ENCODE results near the gene ARF4.

DNA sequence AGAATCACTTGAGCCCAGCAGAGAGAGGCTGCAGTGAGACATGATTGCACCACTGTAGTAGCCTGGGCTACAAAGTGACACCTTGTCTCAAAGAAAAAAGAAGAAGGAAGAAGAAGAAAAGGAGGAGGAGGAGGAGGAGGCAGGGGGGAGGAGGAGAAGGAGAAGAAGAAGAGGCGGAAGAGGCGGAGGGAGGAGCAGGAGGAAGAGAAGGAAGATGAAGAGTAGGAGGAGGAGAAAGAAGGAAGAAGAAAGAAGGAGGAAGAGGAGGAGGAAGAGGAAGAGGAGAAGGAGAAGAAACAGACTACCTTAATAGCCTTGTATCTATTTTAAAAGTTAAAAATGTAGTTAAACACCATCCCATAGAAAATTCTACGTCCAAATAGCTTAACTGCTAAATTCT lies 19.1 kb upstream of the ARF4 start:
- TF ChIP-seq POLR2A (IDR thresholded peaks at IDR 0.05), result no peak
- TF ChIP-seq, protein P1, sequence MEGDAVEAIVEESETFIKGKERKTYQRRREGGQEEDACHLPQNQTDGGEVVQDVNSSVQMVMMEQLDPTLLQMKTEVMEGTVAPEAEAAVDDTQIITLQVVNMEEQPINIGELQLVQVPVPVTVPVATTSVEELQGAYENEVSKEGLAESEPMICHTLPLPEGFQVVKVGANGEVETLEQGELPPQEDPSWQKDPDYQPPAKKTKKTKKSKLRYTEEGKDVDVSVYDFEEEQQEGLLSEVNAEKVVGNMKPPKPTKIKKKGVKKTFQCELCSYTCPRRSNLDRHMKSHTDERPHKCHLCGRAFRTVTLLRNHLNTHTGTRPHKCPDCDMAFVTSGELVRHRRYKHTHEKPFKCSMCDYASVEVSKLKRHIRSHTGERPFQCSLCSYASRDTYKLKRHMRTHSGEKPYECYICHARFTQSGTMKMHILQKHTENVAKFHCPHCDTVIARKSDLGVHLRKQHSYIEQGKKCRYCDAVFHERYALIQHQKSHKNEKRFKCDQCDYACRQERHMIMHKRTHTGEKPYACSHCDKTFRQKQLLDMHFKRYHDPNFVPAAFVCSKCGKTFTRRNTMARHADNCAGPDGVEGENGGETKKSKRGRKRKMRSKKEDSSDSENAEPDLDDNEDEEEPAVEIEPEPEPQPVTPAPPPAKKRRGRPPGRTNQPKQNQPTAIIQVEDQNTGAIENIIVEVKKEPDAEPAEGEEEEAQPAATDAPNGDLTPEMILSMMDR (IDR thresholded peaks at IDR 0.05), result no peak
